Measurements from ENCODE around the gene AOC2.

DNA sequence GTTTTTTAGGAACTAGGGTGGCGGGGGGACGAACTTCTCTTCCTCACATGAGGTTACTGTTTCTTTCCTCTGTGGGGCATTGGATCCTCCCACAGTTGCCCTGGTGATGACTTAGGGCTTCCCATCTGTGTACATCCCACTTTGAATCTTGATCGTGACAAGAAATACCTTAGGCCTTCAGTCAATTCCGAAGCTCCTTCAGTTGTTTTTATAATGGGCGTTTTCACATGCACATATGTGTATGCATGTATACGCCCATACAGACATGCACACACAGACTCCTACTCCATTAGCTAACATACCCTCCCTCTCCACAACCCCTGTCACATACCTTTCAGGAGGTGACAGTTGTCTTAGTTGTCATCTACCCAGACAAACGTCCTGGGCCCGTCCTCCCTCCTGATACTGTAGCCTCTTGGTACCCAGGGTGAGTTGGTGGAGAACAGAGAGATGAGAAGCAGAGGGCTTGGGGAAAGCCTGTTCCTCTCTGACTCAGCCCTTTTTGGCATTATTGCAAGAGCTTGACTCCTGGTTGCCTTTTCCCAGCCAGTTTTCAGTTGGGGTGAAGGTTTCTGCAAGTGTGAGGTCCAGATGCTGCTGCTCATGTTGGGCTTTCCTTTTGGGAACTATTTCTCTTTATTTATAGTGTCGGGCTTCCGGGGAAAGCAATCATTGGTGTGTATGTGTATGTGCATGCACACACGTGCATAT is 2.2 kb upstream of the AOC2 start:
- TF ChIP-seq, protein P1, sequence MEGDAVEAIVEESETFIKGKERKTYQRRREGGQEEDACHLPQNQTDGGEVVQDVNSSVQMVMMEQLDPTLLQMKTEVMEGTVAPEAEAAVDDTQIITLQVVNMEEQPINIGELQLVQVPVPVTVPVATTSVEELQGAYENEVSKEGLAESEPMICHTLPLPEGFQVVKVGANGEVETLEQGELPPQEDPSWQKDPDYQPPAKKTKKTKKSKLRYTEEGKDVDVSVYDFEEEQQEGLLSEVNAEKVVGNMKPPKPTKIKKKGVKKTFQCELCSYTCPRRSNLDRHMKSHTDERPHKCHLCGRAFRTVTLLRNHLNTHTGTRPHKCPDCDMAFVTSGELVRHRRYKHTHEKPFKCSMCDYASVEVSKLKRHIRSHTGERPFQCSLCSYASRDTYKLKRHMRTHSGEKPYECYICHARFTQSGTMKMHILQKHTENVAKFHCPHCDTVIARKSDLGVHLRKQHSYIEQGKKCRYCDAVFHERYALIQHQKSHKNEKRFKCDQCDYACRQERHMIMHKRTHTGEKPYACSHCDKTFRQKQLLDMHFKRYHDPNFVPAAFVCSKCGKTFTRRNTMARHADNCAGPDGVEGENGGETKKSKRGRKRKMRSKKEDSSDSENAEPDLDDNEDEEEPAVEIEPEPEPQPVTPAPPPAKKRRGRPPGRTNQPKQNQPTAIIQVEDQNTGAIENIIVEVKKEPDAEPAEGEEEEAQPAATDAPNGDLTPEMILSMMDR (conservative IDR thresholded peaks at IDR 0.05; ENCODE audit: low read length): no peak
- no peak for TF ChIP-seq EZH2phosphoT487 (IDR thresholded peaks at IDR 0.05; ENCODE audit: borderline replicate concordance)
